HCT116 (cell line): ENCODE measurements around the gene ADD2. TPM values are rescaled to one million over a fixed set of nuclear protein-coding genes. Genes with fewer than 3 reads are reported as not detected.

Source experiments
- ATAC-seq: fragments of 200-7000 bp; cut with Tn5 transposase; 2 replicates; pipeline ENCODE4 v1.9.1; 2020; ENCODE audit warnings: mild to moderate bottlenecking, moderate library complexity
- BruUV-seq: library from RNA; stranded (reverse); fragments of 400-500 nt; replicated peaks from 2 replicates; lab custom pipeline; 2021; lab: Mats Ljungman, UMichigan
- CTCF ChIA-PET: fragments of 300-600 bp; sonication (Branson Sonifier 250); formaldehyde crosslinking; loops from one replicate; lab custom pipeline; 2021; ENCODE audit warnings: antibody characterized with exemption; lab: Charles Lee
- POLR2A ChIA-PET: fragments of 300-600, 350-600 bp; sonication (Branson Sonifier 250); formaldehyde crosslinking; loops from one replicate; lab custom pipeline; 2021; ENCODE audit warnings: antibody characterized with exemption; lab: Charles Lee
- RAD21 ChIA-PET, 2 experiments: fragments of 300-600 bp; sonication (Branson Sonifier 250); formaldehyde crosslinking; loops; one replicate each; lab custom pipeline; 2023; ENCODE audit warnings: low total read pairs in 2 of 2; ENCODE audit not compliant: uncharacterized antibody in 2 of 2, unreplicated experiment in 2 of 2, low non-redundant PET in 1 of 2; lab: Charles Lee
- DNase-seq: peaks from one replicate; pipeline ENCODE4 v3.0.0-alpha.2; 2010; ENCODE audit warnings: low read depth, low spot score
- H2AFZ ChIP-seq: fragments of 200-600 bp; shearing (Covaris generic), sonication (generic); 2 replicates; pipeline ENCODE4 v1.6.1; 2017; ENCODE audit warnings: low read depth, mixed run types, mixed read lengths, antibody characterized with exemption, low read length; ENCODE audit not compliant: poor library complexity, severe bottlenecking
- H3K27ac ChIP-seq: 2 replicates; pipeline ENCODE4 v1.5.1; 2012; ENCODE audit warnings: low read depth, low read length
- H3K27me3 ChIP-seq: fragments of 200-600 bp; sonication (generic); 2 replicates; pipeline ENCODE4 v1.6.1; 2016; ENCODE audit warnings: mixed run types, low read length, mixed read lengths; ENCODE audit not compliant: insufficient read depth
- H3K36me3 ChIP-seq, 2 experiments: fragments of 200-500 bp in 1 of 2; fragments of 200-600 bp in 1 of 2; sonication (Bioruptor generic) in 1 of 2; sonication (generic) in 1 of 2; 2 replicates each; pipeline versions ENCODE4 v1.5.1 to v1.6.1; 2014 to 2016; ENCODE audit warnings: low read length in 2 of 2, inconsistent platforms in 1 of 2, mixed read lengths in 1 of 2, mixed run types in 1 of 2; ENCODE audit not compliant: insufficient read depth in 2 of 2, control insufficient read depth in 1 of 2
- H3K4me1 ChIP-seq, 2 experiments: fragments of 200-600 bp in 1 of 2; sonication (generic) in 1 of 2; 2 replicates each; pipeline versions ENCODE4 v1.5.1 to v1.6.1; 2012 to 2017; ENCODE audit warnings: low read length in 2 of 2, inconsistent platforms in 1 of 2, mild to moderate bottlenecking in 1 of 2, mixed read lengths in 1 of 2, mixed run types in 1 of 2, moderate library complexity in 1 of 2; ENCODE audit not compliant: insufficient read depth in 2 of 2, control insufficient read depth in 1 of 2
- H3K4me2 ChIP-seq: fragments of 200-600 bp; sonication (generic); 2 replicates; pipeline ENCODE4 v1.6.1; 2017; ENCODE audit warnings: mixed run types, low read length, mixed read lengths
- H3K4me3 ChIP-seq, 2 experiments: fragments of 200-600 bp in 1 of 2; sonication (generic) in 1 of 2; replicated peaks in 1 of 2; 2 replicates each; pipeline ENCODE4 v1.5.1; 2011 to 2016; ENCODE audit warnings: low read length in 2 of 2, control low read depth in 1 of 2, low read depth in 1 of 2, mild to moderate bottlenecking in 1 of 2, mixed read lengths in 1 of 2, mixed run types in 1 of 2
- H3K79me2 ChIP-seq: fragments of 200-600 bp; sonication (generic); 2 replicates; pipeline ENCODE4 v1.6.1; 2017; ENCODE audit warnings: mild to moderate bottlenecking, mixed run types, low read length, moderate library complexity, mixed read lengths; ENCODE audit not compliant: insufficient read depth
- H3K9ac ChIP-seq: fragments of 200-600 bp; sonication (generic); 2 replicates; pipeline ENCODE4 v1.6.1; 2016; ENCODE audit warnings: low read length, mixed read lengths
- H3K9me2 ChIP-seq: fragments of 200-600 bp; sonication (generic), shearing (Covaris generic); 2 replicates; pipeline ENCODE4 v1.6.1; 2017; ENCODE audit warnings: mixed run types, mild to moderate bottlenecking, moderate library complexity; ENCODE audit not compliant: insufficient read depth
- H3K9me3 ChIP-seq, 2 experiments: fragments of 200-500 bp in 1 of 2; fragments of 200-600 bp in 1 of 2; sonication (Bioruptor generic) in 1 of 2; sonication (generic) in 1 of 2; 2 replicates each; pipeline ENCODE4 v1.6.1; 2014 to 2017; ENCODE audit warnings: low read length in 2 of 2, mixed read lengths in 2 of 2, inconsistent platforms in 1 of 2, low read depth in 1 of 2, mild to moderate bottlenecking in 1 of 2, mixed run types in 1 of 2, moderate library complexity in 1 of 2; ENCODE audit not compliant: control insufficient read depth in 1 of 2, insufficient read depth in 1 of 2
- H4K20me1 ChIP-seq: fragments of 200-600 bp; sonication (generic), shearing (Covaris generic); 2 replicates; pipeline ENCODE4 v1.6.1; 2017; ENCODE audit warnings: mixed run types, mild to moderate bottlenecking, moderate library complexity; ENCODE audit not compliant: insufficient read depth
- CBX3 ChIP-seq: IDR thresholded peaks from 2 replicates; pipeline ENCODE4 v1.6.1; 2012; ENCODE audit warnings: low read depth
- CTCF ChIP-seq, 3 experiments: fragments of 200-600 bp in 1 of 3; sonication (generic) in 1 of 3; IDR thresholded peaks in 2 of 3; conservative IDR thresholded peaks in 1 of 3; 2 replicates each; pipeline ENCODE4 v1.5.1; 2012 to 2017; ENCODE audit warnings: low read depth in 2 of 3, low read length in 2 of 3, antibody characterized with exemption in 1 of 3, borderline replicate concordance in 1 of 3, control low read depth in 1 of 3, mild to moderate bottlenecking in 1 of 3, mixed read lengths in 1 of 3, mixed run types in 1 of 3, moderate library complexity in 1 of 3; ENCODE audit not compliant: insufficient read depth in 1 of 3
- EGR1 ChIP-seq: IDR thresholded peaks from 2 replicates; pipeline ENCODE4 v1.6.1; 2012; ENCODE audit warnings: low read depth
- ELF1 ChIP-seq: IDR thresholded peaks from 2 replicates; pipeline ENCODE4 v1.6.1; 2012; ENCODE audit warnings: low read depth, borderline replicate concordance
- EZH2phosphoT487 ChIP-seq: fragments of 200-600 bp; IDR thresholded peaks from 2 replicates; pipeline ENCODE4 v1.6.1; 2018; ENCODE audit warnings: antibody characterized with exemption, borderline replicate concordance
- FOSL1 ChIP-seq: IDR thresholded peaks from 2 replicates; pipeline ENCODE4 v1.6.1; 2012; ENCODE audit warnings: low read depth
- JUND ChIP-seq: IDR thresholded peaks from 2 replicates; pipeline ENCODE4 v1.6.1; 2012
- MAX ChIP-seq: IDR thresholded peaks from 2 replicates; pipeline ENCODE4 v1.6.1; 2012
- POLR2A ChIP-seq: IDR thresholded peaks from 2 replicates; pipeline ENCODE4 v1.7.0; 2011; ENCODE audit warnings: borderline replicate concordance; ENCODE audit not compliant: insufficient read depth, insufficient read length; ENCODE audit errors: extremely low read depth
- RAD21 ChIP-seq: IDR thresholded peaks from 2 replicates; pipeline ENCODE4 v1.6.1; 2012; ENCODE audit warnings: low read depth, mild to moderate bottlenecking
- SRF ChIP-seq: IDR thresholded peaks from 2 replicates; pipeline ENCODE4 v1.6.1; 2012; ENCODE audit warnings: low read depth
- TCF7L2 ChIP-seq: IDR thresholded peaks from 2 replicates; pipeline ENCODE4 v1.7.0; 2011; ENCODE audit warnings: borderline replicate concordance, inconsistent platforms; ENCODE audit not compliant: insufficient read depth, insufficient read length; ENCODE audit errors: extremely low read depth
- ZBTB33 ChIP-seq: IDR thresholded peaks from 2 replicates; pipeline ENCODE4 v1.6.1; 2011; ENCODE audit warnings: mild to moderate bottlenecking, low read length, moderate library complexity; ENCODE audit not compliant: insufficient replicate concordance; ENCODE audit errors: extremely low read depth
- ZNF274 ChIP-seq: fragments of 200-500 bp; sonication (Bioruptor generic); IDR thresholded peaks from 2 replicates; pipeline ENCODE4 v1.6.1; 2014; ENCODE audit warnings: mild to moderate bottlenecking, low read depth, low read length, inconsistent platforms
- intact Hi-C: fragments of 100-400 bp; cut with micrococcal nuclease; formaldehyde crosslinking; loops from 2 replicates; pipeline ENCODE4 v1.10.0; 2022
- total RNA-seq: library from RNA; stranded (reverse); gene quantifications from one replicate; pipeline ENCODE4 v1.2.1, GENCODE V29; 2021; ENCODE audit not compliant: unreplicated experiment

The ADD2 gene
- total RNA-seq, 1 experiment from 2014 or later: 0.15 TPM

GRCh38 chr2:70756128-70756527 is 11.9 kb downstream of the ADD2 start:
- no peak for DNase-seq
- RAD21 ChIA-PET: no interaction called here
- Histone ChIP-seq H3K9me3 (no peaks in the 10 kb centered on the region), H3K79me2 (no peaks in the 10 kb centered on the region), H3K4me3 (no peak overlapping the region), H3K36me3 (no peaks in the 10 kb centered on the region), H3K4me1 (no peaks in the 10 kb centered on the region), H3K27me3 (peaks cover 4% of the 10 kb centered on the region; the same call in 1 of the 2 replicates), H2AFZ (no peak overlapping the region), H3K27ac (no peak overlapping the region), H3K9ac (no peak overlapping the region), H3K4me2 (no peak overlapping the region), H4K20me1 (no peaks in the 10 kb centered on the region), H3K9me2 (no peaks in the 10 kb centered on the region)
- CTCF ChIA-PET: no interaction called here
- POLR2A ChIA-PET: no interaction called here
- no TSS peak for BruUV-seq
- intact Hi-C loops: no loop called here
- TF ChIP-seq FOSL1: no peak
- TF ChIP-seq CBX3: no peak
- TF ChIP-seq JUND: no peak
- no peak for TF ChIP-seq EZH2phosphoT487
- no peak for TF ChIP-seq ZNF274
- ATAC-seq: no peak

- Histone ChIP-seq H3K27me3 (peaks cover 4% of the 10 kb centered on the region; the same call in 1 of the 2 replicates), H3K4me3 (no peak overlapping the region), H3K4me2 (no peak overlapping the region), H3K36me3 (no peaks in the 10 kb centered on the region), H3K27ac (no peak overlapping the region), H2AFZ (no peak overlapping the region), H3K9me3 (no peaks in the 10 kb centered on the region), H3K9me2 (no peaks in the 10 kb centered on the region), H3K4me1 (no peaks in the 10 kb centered on the region), H3K79me2 (no peaks in the 10 kb centered on the region), H3K9ac (no peak overlapping the region), H4K20me1 (no peaks in the 10 kb centered on the region)
- DNase-seq (no peak), ATAC-seq (no peak)
- no TSS peak for BruUV-seq
- intact Hi-C loops: no loop called here
- ChIA-PET CTCF (no interaction called here), POLR2A (no interaction called here), RAD21 (no interaction called here)
- TF ChIP-seq EZH2phosphoT487 (no peak), SRF (no peak), FOSL1 (no peak), EGR1 (no peak), CBX3 (no peak), POLR2A (no peak), TCF7L2 (no peak), CTCF (IDR thresholded peaks at IDR 0.05 in 2 of 3, conservative IDR thresholded peaks at IDR 0.05 in 1 of 3; ENCODE audit: borderline replicate concordance in 1 of 3, insufficient read depth in 1 of 3, low read depth in 2 of 3, low read length in 2 of 3) (no peak), JUND (no peak), ELF1 (no peak), MAX (no peak), RAD21 (no peak), ZBTB33 (no peak)
Observed at GRCh38 chr2:70753902-70754301, 14.1 kb downstream of the ADD2 start.
